K562 (cell line): ENCODE measurements around the gene C17orf114.

Experiments used
- CBX8 ChIP-seq: fragments of 200-600 bp; sonication (generic); IDR thresholded peaks from 2 replicates; pipeline ENCODE4 v1.6.1; 2012; ENCODE audit warnings: borderline replicate concordance, mixed run types, low read depth, mild to moderate bottlenecking, moderate library complexity, mixed read lengths, low read length, control low read depth, inconsistent platforms; ENCODE audit not compliant: poor library complexity, severe bottlenecking; ENCODE audit errors: extremely low read depth
- CHCHD3 ChIP-seq: fragments of 250-450 bp; sonication (Bioruptor Pico); IDR thresholded peaks from 2 replicates; pipeline ENCODE4 v2.1.2; 2022; ENCODE audit warnings: mild to moderate bottlenecking
- CXXC5 ChIP-seq: fragments of 250-450 bp; sonication (Bioruptor Pico); IDR thresholded peaks from 2 replicates; pipeline ENCODE4 v1.8.0; 2022; ENCODE audit warnings: inconsistent platforms, mild to moderate bottlenecking, moderate library complexity
- ERF ChIP-seq: fragments of 450-650 bp; formaldehyde crosslinking; IDR thresholded peaks from 2 replicates; pipeline ENCODE4 v1.4.0; 2020; ENCODE audit warnings: mild to moderate bottlenecking, mixed read lengths
- FOXA3 ChIP-seq, 2 experiments: fragments of 450-650 bp in 1 of 2; sonication (generic) in 1 of 2; formaldehyde crosslinking; IDR thresholded peaks in 1 of 2; conservative IDR thresholded peaks in 1 of 2; 2 replicates each; pipeline versions ENCODE4 v1.4.0 to v1.8.0; 2020 to 2022; ENCODE audit warnings: mild to moderate bottlenecking in 2 of 2, missing genetic modification reagents in 1 of 2
- HNRNPLL ChIP-seq: fragments of 200-400 bp; formaldehyde crosslinking; IDR thresholded peaks from 2 replicates; pipeline ENCODE4 v1.6.1; 2017; ENCODE audit warnings: low read length, low read depth, mild to moderate bottlenecking; ENCODE audit not compliant: poor library complexity, severe bottlenecking
- KAT2B ChIP-seq: IDR thresholded peaks from one replicate; pipeline ENCODE4 v1.6.1; 2012; ENCODE audit warnings: low read depth, mild to moderate bottlenecking, control low read depth, inconsistent platforms, low read length, moderate library complexity
- KAT7 ChIP-seq: sonication (generic); formaldehyde crosslinking; IDR thresholded peaks from 2 replicates; pipeline ENCODE4 v1.8.0; 2022; ENCODE audit warnings: missing genetic modification reagents, mild to moderate bottlenecking, borderline replicate concordance
- MECOM ChIP-seq: fragments of 250-450 bp; sonication (Bioruptor Pico); IDR thresholded peaks from 2 replicates; pipeline ENCODE4 v1.8.0; 2022; ENCODE audit warnings: inconsistent platforms
- NCOA4 ChIP-seq: fragments of 450-650 bp; IDR thresholded peaks from 2 replicates; pipeline ENCODE4 v1.6.1; 2018; ENCODE audit warnings: mild to moderate bottlenecking; ENCODE audit not compliant: partially characterized antibody
- NR2F6 ChIP-seq: fragments of 450-650 bp; formaldehyde crosslinking; IDR thresholded peaks from 2 replicates; pipeline ENCODE4 v1.4.0; 2020; ENCODE audit warnings: mild to moderate bottlenecking
- PHB2 ChIP-seq: fragments of 450-650 bp; IDR thresholded peaks from 2 replicates; pipeline ENCODE4 v1.6.1; 2017; ENCODE audit warnings: low read depth
- PML ChIP-seq: IDR thresholded peaks from 2 replicates; pipeline ENCODE4 v1.6.1; 2012; ENCODE audit warnings: low read length, inconsistent platforms
- PRMT5 ChIP-seq: sonication (generic); formaldehyde crosslinking; IDR thresholded peaks from 2 replicates; pipeline ENCODE4 v1.5.0; 2020; ENCODE audit warnings: missing genetic modification reagents
- RAD51 ChIP-seq: fragments of 450-650 bp; IDR thresholded peaks from 2 replicates; pipeline ENCODE4 v1.7.1; 2016; ENCODE audit warnings: low read depth, mild to moderate bottlenecking, borderline replicate concordance
- RNF2 ChIP-seq: sonication (generic); IDR thresholded peaks from 2 replicates; pipeline ENCODE4 v1.6.1; 2016
- SPI1 ChIP-seq: IDR thresholded peaks from 2 replicates; pipeline ENCODE4 v1.6.1; 2011; ENCODE audit warnings: low read depth, low read length, control low read depth, borderline replicate concordance
- STAG1 ChIP-seq: sonication (generic); formaldehyde crosslinking; IDR thresholded peaks from 2 replicates; pipeline ENCODE4 v1.5.0; 2020; ENCODE audit warnings: missing genetic modification reagents, borderline replicate concordance
- TBP ChIP-seq: optimal IDR thresholded peaks from 2 replicates; pipeline ENCODE3; 2011; ENCODE audit warnings: low read depth, low read length, improper control_type of control experiment
- ZBTB1 ChIP-seq: sonication (generic); formaldehyde crosslinking; IDR thresholded peaks from 2 replicates; pipeline ENCODE4 v1.8.1; 2023; ENCODE audit warnings: missing genetic modification reagents, low read depth, mild to moderate bottlenecking, borderline replicate concordance
- ZC3H4 ChIP-seq: sonication (generic); formaldehyde crosslinking; IDR thresholded peaks from 2 replicates; pipeline ENCODE4 v1.9.0; 2021; ENCODE audit warnings: missing genetic modification reagents, borderline replicate concordance
- ZNF133 ChIP-seq: fragments of 250-450 bp; sonication (Bioruptor Pico); IDR thresholded peaks from 2 replicates; pipeline ENCODE4 v1.4.0; 2020; ENCODE audit warnings: mild to moderate bottlenecking
- ZNF134 ChIP-seq: fragments of 250-450 bp; sonication (Bioruptor Pico); conservative IDR thresholded peaks from 2 replicates; pipeline ENCODE4 v1.4.0; 2020
- ZNF24 ChIP-seq: fragments of 450-650 bp; IDR thresholded peaks from 2 replicates; pipeline ENCODE4 v1.6.1; 2016
- ZNF785 ChIP-seq: fragments of 250-450 bp; sonication (Bioruptor Pico); IDR thresholded peaks from 2 replicates; pipeline ENCODE4 v1.4.0; 2020; ENCODE audit warnings: mild to moderate bottlenecking
- TF ChIP-seq, protein P1 (sequence below): fragments of 450-650 bp; formaldehyde crosslinking; conservative IDR thresholded peaks from 2 replicates; pipeline ENCODE4 v1.4.0; 2022; ENCODE audit warnings: mild to moderate bottlenecking, missing genetic modification characterization
- TF ChIP-seq, protein P2 (sequence below): fragments of 200-800 bp; sonication (Bioruptor generic); IDR thresholded peaks from 2 replicates; pipeline ENCODE4 v1.6.1; 2017; ENCODE audit warnings: missing genetic modification characterization, missing compliant biosample characterization
- TF ChIP-seq, protein P3 (sequence below): fragments of 250-450 bp; sonication (Bioruptor Pico); IDR thresholded peaks from 2 replicates; pipeline ENCODE4 v1.4.0; 2020; ENCODE audit warnings: mild to moderate bottlenecking, moderate library complexity
- TF ChIP-seq, protein P4 (sequence below): sonication (generic); formaldehyde crosslinking; IDR thresholded peaks from 2 replicates; pipeline ENCODE4 v1.9.0; 2022; ENCODE audit warnings: mild to moderate bottlenecking, missing genetic modification reagents

Gene C17orf114

GRCh38 chr17:4782652-4783051 lies 19.5 kb downstream of the C17orf114 start (continued):
- TF ChIP-seq NCOA4 (no peak), ZNF785 (CRISPR knock-in tag) (no peak), ERF (CRISPR knock-in tag) (no peak), FOXA3 (CRISPR knock-in tag; conservative IDR thresholded peaks at IDR 0.05 in 1 of 2, IDR thresholded peaks at IDR 0.05 in 1 of 2) (no peak), RNF2 (no peak), ZNF133 (CRISPR knock-in tag) (no peak), PHB2 (no peak), KAT7 (CRISPR knock-in tag) (no peak), STAG1 (peak; percentile 32; the same call in 1 of the 2 replicates), KAT2B (no peak), CHCHD3 (CRISPR knock-in tag) (no peak), ZNF134 (CRISPR knock-in tag) (no peak), TBP (no peak), ZNF24 (no peak), MECOM (CRISPR knock-in tag) (no peak), RAD51 (peak; percentile 51; the same call in 1 of the 2 replicates), NR2F6 (CRISPR knock-in tag) (no peak), SPI1 (no peak), CBX8 (no peak), PRMT5 (CRISPR knock-in tag) (no peak), HNRNPLL (no peak), PML (no peak), ZC3H4 (CRISPR knock-in tag) (no peak), ZBTB1 (CRISPR knock-in tag) (no peak), CXXC5 (CRISPR knock-in tag) (peak; percentile 44)
- TF ChIP-seq, protein P1, sequence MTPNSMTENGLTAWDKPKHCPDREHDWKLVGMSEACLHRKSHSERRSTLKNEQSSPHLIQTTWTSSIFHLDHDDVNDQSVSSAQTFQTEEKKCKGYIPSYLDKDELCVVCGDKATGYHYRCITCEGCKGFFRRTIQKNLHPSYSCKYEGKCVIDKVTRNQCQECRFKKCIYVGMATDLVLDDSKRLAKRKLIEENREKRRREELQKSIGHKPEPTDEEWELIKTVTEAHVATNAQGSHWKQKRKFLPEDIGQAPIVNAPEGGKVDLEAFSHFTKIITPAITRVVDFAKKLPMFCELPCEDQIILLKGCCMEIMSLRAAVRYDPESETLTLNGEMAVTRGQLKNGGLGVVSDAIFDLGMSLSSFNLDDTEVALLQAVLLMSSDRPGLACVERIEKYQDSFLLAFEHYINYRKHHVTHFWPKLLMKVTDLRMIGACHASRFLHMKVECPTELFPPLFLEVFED (CRISPR knock-in tag) = no peak
- TF ChIP-seq, protein P2, sequence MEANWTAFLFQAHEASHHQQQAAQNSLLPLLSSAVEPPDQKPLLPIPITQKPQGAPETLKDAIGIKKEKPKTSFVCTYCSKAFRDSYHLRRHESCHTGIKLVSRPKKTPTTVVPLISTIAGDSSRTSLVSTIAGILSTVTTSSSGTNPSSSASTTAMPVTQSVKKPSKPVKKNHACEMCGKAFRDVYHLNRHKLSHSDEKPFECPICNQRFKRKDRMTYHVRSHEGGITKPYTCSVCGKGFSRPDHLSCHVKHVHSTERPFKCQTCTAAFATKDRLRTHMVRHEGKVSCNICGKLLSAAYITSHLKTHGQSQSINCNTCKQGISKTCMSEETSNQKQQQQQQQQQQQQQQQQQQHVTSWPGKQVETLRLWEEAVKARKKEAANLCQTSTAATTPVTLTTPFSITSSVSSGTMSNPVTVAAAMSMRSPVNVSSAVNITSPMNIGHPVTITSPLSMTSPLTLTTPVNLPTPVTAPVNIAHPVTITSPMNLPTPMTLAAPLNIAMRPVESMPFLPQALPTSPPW (CRISPR knock-in tag) = no peak
- TF ChIP-seq, protein P3, sequence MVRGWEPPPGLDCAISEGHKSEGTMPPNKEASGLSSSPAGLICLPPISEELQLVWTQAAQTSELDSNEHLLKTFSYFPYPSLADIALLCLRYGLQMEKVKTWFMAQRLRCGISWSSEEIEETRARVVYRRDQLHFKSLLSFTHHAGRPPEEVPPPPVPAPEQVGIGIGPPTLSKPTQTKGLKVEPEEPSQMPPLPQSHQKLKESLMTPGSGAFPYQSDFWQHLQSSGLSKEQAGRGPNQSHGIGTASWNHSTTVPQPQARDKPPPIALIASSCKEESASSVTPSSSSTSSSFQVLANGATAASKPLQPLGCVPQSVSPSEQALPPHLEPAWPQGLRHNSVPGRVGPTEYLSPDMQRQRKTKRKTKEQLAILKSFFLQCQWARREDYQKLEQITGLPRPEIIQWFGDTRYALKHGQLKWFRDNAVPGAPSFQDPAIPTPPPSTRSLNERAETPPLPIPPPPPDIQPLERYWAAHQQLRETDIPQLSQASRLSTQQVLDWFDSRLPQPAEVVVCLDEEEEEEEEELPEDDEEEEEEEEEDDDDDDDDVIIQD (CRISPR knock-in tag) = no peak
- TF ChIP-seq, protein P4, sequence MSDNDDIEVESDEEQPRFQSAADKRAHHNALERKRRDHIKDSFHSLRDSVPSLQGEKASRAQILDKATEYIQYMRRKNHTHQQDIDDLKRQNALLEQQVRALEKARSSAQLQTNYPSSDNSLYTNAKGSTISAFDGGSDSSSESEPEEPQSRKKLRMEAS (CRISPR knock-in tag) = peak; percentile 80
